ENCODE measurements around the gene TTLL4. TPM values are rescaled to one million over a fixed set of nuclear protein-coding genes. Genes with fewer than 3 reads are reported as not detected.
"Not testable (repeated sequence)": the region's sequence is repeated elsewhere in the genome, so short reads cannot be mapped to it uniquely, and the experiment has no call there.

The TTLL4 gene
- polyA plus RNA-seq, 1 experiment, result 16.3 TPM

DNA sequence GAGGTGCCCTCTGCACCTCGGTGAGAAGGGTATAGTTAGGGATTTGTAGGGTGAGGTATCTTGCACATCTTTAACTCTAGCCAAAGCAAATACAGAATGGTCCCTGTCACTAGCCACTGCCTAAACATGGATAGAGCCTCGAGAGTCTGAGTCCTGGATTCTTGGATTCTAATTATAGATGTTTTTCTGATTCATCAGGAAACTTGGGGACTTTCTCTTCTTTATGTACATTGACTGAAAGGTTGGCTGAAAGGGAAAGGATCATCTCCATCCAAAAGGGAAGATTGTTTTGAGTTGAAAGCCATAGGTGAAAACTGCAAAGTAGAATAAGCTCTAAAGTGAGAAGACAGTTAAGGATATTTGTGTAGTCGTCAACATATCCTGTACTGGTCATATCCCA is 30.6 kb upstream of the TTLL4 start:
- ChIA-PET CTCF (interaction anchor here (1.0 to 1.4 kb wide), 2 partner anchors 9 to 30 kb away, joined by 3 to 4 read pairs; partner anchors contain the start of gene TTLL4), POLR2A (no interaction called here)
- DNase-seq (ENCODE audit: low read depth, low spot score), result no peak
- TF ChIP-seq, protein P1, sequence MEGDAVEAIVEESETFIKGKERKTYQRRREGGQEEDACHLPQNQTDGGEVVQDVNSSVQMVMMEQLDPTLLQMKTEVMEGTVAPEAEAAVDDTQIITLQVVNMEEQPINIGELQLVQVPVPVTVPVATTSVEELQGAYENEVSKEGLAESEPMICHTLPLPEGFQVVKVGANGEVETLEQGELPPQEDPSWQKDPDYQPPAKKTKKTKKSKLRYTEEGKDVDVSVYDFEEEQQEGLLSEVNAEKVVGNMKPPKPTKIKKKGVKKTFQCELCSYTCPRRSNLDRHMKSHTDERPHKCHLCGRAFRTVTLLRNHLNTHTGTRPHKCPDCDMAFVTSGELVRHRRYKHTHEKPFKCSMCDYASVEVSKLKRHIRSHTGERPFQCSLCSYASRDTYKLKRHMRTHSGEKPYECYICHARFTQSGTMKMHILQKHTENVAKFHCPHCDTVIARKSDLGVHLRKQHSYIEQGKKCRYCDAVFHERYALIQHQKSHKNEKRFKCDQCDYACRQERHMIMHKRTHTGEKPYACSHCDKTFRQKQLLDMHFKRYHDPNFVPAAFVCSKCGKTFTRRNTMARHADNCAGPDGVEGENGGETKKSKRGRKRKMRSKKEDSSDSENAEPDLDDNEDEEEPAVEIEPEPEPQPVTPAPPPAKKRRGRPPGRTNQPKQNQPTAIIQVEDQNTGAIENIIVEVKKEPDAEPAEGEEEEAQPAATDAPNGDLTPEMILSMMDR (IDR thresholded peaks at IDR 0.05; ENCODE audit: low read depth, low read length), result no peak
- Histone ChIP-seq H3K4me3 (ENCODE audit: low read depth, low read length) (no peak overlapping the region), H3K27ac (ENCODE audit: low read depth, low read length) (no peak overlapping the region), H3K9me3 (ENCODE audit: control insufficient read depth, insufficient read depth, low read length) (no peaks in the 10 kb centered on the region), H3K27me3 (ENCODE audit: control insufficient read depth, insufficient read depth, low read length) (no peaks in the 10 kb centered on the region)

DNA sequence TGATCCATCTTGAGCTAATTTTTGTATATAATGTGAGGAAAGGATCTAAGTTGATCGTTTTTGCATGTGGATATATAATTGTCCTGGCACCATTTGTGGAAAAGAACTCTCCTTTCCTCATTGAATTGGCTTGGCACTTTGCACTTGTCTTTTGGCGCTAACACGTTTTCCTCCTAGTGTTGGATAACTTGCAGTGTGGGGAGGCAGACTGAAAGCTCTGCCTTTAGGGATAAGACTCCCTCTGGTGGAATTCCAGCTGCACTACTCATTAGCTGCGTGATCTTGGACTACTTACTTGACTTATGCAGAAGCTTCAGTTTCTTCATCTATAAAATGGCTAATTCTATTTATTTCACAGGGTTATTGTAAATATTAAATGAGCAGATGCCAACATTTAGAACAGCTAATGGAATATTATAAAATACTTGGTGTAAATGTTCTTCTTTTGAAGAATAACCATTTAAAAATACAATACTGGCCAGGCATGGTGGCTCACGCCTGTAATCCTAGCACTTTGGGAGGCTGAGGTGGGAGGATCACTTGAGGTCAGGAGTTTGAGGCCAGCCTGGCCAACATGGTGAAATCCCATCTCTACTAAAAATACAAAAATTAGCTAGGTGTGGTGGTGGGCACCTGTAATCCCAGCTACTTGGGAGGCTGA is 23.1 kb upstream of the TTLL4 start:
- H3K27ac ChIP-seq (ENCODE audit: low read depth, low read length); H3K4me3 ChIP-seq (ENCODE audit: low read depth, low read length); H3K9me3 ChIP-seq (ENCODE audit: control insufficient read depth, insufficient read depth, low read length); H3K27me3 ChIP-seq (ENCODE audit: control insufficient read depth, insufficient read depth, low read length): not testable (repeated sequence)
- TF ChIP-seq, protein P1 (IDR thresholded peaks at IDR 0.05; ENCODE audit: low read depth, low read length), result peak; percentile 97
- peak; percentile 55 for DNase-seq (ENCODE audit: low read depth, low spot score)
- ChIA-PET POLR2A (interaction anchor here (0.8 to 1.2 kb wide), 4 partner anchors 10 to 28 kb away, joined by 3 to 7 read pairs (median 4); partner anchors contain the start of genes BCS1L, RNF25, STK36 and TTLL4), CTCF (interaction anchor here (0.6 to 4.1 kb wide), 34 partner anchors 9 to 189 kb away, joined by 3 to 94 read pairs (median 4); partner anchors contain the start of genes BCS1L, PLCD4, RNF25 and STK36)

DNA sequence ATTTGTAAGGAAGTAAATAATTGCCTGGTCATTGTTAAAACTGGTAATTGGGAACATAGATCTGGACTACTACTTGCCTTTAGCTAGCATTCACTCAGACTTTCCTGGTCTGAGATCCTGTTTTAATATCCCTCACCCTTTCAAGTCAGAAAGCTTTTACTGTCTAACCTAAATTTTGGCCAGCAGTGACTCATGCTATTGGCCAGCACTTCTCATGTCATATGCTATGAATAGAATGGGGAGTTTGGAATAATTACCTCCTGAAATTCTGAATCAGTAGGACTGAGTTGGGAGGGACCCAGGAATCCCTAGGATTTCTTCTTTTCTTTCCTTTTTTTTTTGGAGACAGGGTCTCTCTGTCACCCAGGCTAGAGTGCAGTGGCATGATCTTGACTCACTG is 19.4 kb upstream of the TTLL4 start:
- Histone ChIP-seq H3K4me3 (ENCODE audit: low read depth, low read length) (no peak overlapping the region), H3K27me3 (ENCODE audit: control insufficient read depth, insufficient read depth, low read length) (no peaks in the 10 kb centered on the region), H3K9me3 (ENCODE audit: control insufficient read depth, insufficient read depth, low read length) (no peaks in the 10 kb centered on the region), H3K27ac (ENCODE audit: low read depth, low read length) (no peak overlapping the region)
- DNase-seq (ENCODE audit: low read depth, low spot score), result peak; percentile 10
- TF ChIP-seq, protein P1 (IDR thresholded peaks at IDR 0.05; ENCODE audit: low read depth, low read length), result no peak
- CTCF ChIA-PET, result interaction anchor here (1.2 to 2.7 kb wide), 2 partner anchors 19 to 156 kb away, joined by 3 to 13 read pairs; partner anchors contain the start of gene TTLL4
- POLR2A ChIA-PET, result no interaction called here

DNA sequence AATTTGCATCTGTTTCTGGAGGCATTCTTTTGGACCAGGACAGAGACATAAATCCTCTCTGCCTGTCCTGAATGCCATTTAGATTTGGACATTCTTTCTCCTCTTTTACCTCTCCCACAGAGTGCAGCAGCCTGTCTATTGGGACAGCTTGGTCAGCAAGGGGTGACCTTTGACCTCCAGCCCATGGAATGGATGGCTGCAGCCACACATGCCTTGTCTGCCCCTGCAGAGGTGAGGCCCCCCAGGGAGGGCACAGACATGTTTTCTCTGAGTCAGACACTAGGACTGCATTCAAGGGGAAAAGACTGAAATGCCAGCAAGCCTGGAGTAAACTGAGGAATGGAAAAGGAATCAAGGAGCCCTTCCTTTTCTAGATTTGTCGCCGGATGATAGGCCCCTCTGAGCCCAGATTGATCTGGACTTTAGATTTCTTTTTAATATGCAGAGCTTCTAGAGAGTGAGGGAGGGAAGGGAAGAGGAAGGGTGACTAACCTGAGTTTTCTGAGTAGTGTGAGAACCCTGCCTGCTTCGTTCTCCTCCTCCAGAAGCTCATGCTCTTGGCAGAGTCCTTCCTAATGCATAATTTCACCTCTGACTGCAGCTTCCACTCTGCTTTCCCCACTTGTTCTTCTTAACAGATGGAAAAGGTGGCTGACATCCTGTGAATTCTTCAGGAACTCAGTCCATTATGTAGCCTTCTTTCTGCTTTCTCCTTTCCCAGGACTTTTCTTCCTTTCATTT is 16.1 kb upstream of the TTLL4 start:
- no peaks in the 10 kb centered on the region for H3K27me3 ChIP-seq (ENCODE audit: control insufficient read depth, insufficient read depth, low read length)
- ChIA-PET CTCF (interaction anchor here (1.9 kb wide), 1 partner anchor 153 kb away, joined by 4 read pairs; no protein-coding TSS in a partner anchor), POLR2A (interaction anchor here (0.5 kb wide), 1 partner anchor 289 kb away, joined by 3 read pairs; no protein-coding TSS in a partner anchor)
- H3K4me3 ChIP-seq (ENCODE audit: low read depth, low read length), result no peak overlapping the region
- H3K27ac ChIP-seq (ENCODE audit: low read depth, low read length), result no peak overlapping the region
- TF ChIP-seq, protein P1 (IDR thresholded peaks at IDR 0.05; ENCODE audit: low read depth, low read length), result no peak
- DNase-seq (ENCODE audit: low read depth, low spot score), result no peak
- no peaks in the 10 kb centered on the region for H3K9me3 ChIP-seq (ENCODE audit: control insufficient read depth, insufficient read depth, low read length)
